Gastrocnemius medialis (tissue), 4 donors: ENCODE results near the gene GLIPR1. TPM values are rescaled to one million over a fixed set of nuclear protein-coding genes. Genes with fewer than 3 reads are reported as not detected.

Experiments used
- ATAC-seq, 2 donors: fragments of 150-250 bp; one replicate each; pipeline ENCODE4 v1.9.1; 2016
- DNase-seq, 2 donors: peaks; one replicate each; pipeline ENCODE4 v3.0.0-alpha.2; 2019
- H3K27ac ChIP-seq, 4 donors: fragments of 200-600 bp; sonication (generic); 1 replicate in 1 of 4; 2 replicates in 3 of 4; pipeline ENCODE4 v1.5.1; 2016 to 2018; ENCODE audit warnings: mild to moderate bottlenecking in 2 of 4, moderate library complexity in 1 of 4
- H3K27me3 ChIP-seq, 3 donors: fragments of 200-600 bp; sonication (generic) in 2 of 3; 1 replicate in 1 of 3; 2 replicates in 2 of 3; pipeline versions ENCODE4 v1.5.1 to v1.6.0; 2016 to 2019; ENCODE audit warnings: mild to moderate bottlenecking in 1 of 3, moderate library complexity in 1 of 3
- H3K36me3 ChIP-seq, 2 donors: fragments of 200-600 bp; sonication (generic) in 1 of 2; one replicate each; pipeline ENCODE4 v1.5.1; 2017 to 2018
- H3K4me1 ChIP-seq, 2 donors: fragments of 200-600 bp; sonication (generic) in 1 of 2; one replicate each; pipeline ENCODE4 v1.5.1; 2016 to 2017; ENCODE audit warnings: mild to moderate bottlenecking in 2 of 2
- H3K4me3 ChIP-seq, 4 donors: fragments of 200-600 bp; sonication (generic) in 3 of 4; 1 replicate in 1 of 4; 2 replicates in 3 of 4; pipeline ENCODE4 v1.5.1; 2016 to 2019; ENCODE audit warnings: mild to moderate bottlenecking in 2 of 4
- H3K9me3 ChIP-seq, 3 donors: fragments of 200-600 bp; sonication (generic) in 2 of 3; 1 replicate in 1 of 3; 2 replicates in 2 of 3; pipeline ENCODE4 v1.5.1; 2016 to 2019
- POLR2A ChIP-seq, 2 donors: fragments of 450-650 bp; IDR thresholded peaks; one replicate each; pipeline ENCODE4 v1.6.1; 2017; ENCODE audit warnings: antibody characterized with exemption in 2 of 2, mild to moderate bottlenecking in 2 of 2, moderate library complexity in 2 of 2
- in situ Hi-C, 4 donors: fragments of 200-750 bp; cut with MboI; loops; one replicate each; pipeline versions ENCODE4 v1.15.0 to v1.8.0; 2017; ENCODE audit warnings: low sequenced_read_pairs in 4 of 4
- intact Hi-C: fragments of 100-400 bp; cut with DNase I; formaldehyde crosslinking; loops from one replicate; pipeline ENCODE4 v1.15.1; 2023; ENCODE audit warnings: low total_unique reads
- total RNA-seq, 4 donors: library from RNA; depleted of rRNA; stranded (reverse); fragments of >200 nt; gene quantifications; one replicate each; pipeline versions ENCODE4 v1.1.0 to v1.2.3, GENCODE V29; 2016
- TF ChIP-seq, protein P1 (sequence below), 5 experiments: fragments of 450-650 bp in 3 of 5; fragments of 200-600 bp in 2 of 5; sonication (generic) in 2 of 5; IDR thresholded peaks in 4 of 5; conservative IDR thresholded peaks in 1 of 5; 1 replicate in 4 of 5; 2 replicates in 1 of 5; pipeline ENCODE4 v1.5.1; 2016 to 2019; ENCODE audit warnings: antibody characterized with exemption in 5 of 5, mild to moderate bottlenecking in 3 of 5, moderate library complexity in 3 of 5

The GLIPR1 gene
- total RNA-seq, 4 donors from 2014 or later: 1.1 to 5.6 (median 2.8) TPM

- peak overlapping the region; percentile 41 to 50 (median 47) for H3K4me3 ChIP-seq
- ATAC-seq (peak in 1 of 2 donors; percentile 22), DNase-seq (no peak)
- no peaks in the 10 kb centered on the region for H3K36me3 ChIP-seq
- H3K9me3 ChIP-seq: no peaks in the 10 kb centered on the region
- no peaks in the 10 kb centered on the region for H3K27me3 ChIP-seq
- H3K4me1 ChIP-seq: peaks cover 6 to 13% of the 10 kb centered on the region in 2 donors
- TF ChIP-seq, protein P1, sequence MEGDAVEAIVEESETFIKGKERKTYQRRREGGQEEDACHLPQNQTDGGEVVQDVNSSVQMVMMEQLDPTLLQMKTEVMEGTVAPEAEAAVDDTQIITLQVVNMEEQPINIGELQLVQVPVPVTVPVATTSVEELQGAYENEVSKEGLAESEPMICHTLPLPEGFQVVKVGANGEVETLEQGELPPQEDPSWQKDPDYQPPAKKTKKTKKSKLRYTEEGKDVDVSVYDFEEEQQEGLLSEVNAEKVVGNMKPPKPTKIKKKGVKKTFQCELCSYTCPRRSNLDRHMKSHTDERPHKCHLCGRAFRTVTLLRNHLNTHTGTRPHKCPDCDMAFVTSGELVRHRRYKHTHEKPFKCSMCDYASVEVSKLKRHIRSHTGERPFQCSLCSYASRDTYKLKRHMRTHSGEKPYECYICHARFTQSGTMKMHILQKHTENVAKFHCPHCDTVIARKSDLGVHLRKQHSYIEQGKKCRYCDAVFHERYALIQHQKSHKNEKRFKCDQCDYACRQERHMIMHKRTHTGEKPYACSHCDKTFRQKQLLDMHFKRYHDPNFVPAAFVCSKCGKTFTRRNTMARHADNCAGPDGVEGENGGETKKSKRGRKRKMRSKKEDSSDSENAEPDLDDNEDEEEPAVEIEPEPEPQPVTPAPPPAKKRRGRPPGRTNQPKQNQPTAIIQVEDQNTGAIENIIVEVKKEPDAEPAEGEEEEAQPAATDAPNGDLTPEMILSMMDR (IDR thresholded peaks at IDR 0.05 in 4 of 5, conservative IDR thresholded peaks at IDR 0.05 in 1 of 5): no peak
- TF ChIP-seq POLR2A (IDR thresholded peaks at IDR 0.05): no peak
- in situ Hi-C loops (no loop called here), intact Hi-C loops (no loop called here)
- H3K27ac ChIP-seq: peak overlapping the region; percentile 47 to 59 (median 55)
These were observed 543 bp upstream of the GLIPR1 start for GRCh38 chr12:75479963-75480461.

- no peak for ATAC-seq
- TF ChIP-seq, protein P1 (IDR thresholded peaks at IDR 0.05 in 4 of 5, conservative IDR thresholded peaks at IDR 0.05 in 1 of 5): no peak
- TF ChIP-seq POLR2A (IDR thresholded peaks at IDR 0.05): no peak
- DNase-seq: no peak
- Histone ChIP-seq H3K27me3 (no peaks in the 10 kb centered on the region), H3K4me3 (peak overlapping the region; percentile 41 to 50 (median 47)), H3K4me1 (peaks cover 6 to 13% of the 10 kb centered on the region in 2 donors), H3K9me3 (no peaks in the 10 kb centered on the region), H3K36me3 (no peaks in the 10 kb centered on the region), H3K27ac (peak overlapping the region; percentile 47 to 59 (median 55))
- in situ Hi-C loops: no loop called here
- intact Hi-C loops: no loop called here
These were observed 604 bp downstream of the GLIPR1 start for GRCh38 chr12:75481013-75481705.

DNA sequence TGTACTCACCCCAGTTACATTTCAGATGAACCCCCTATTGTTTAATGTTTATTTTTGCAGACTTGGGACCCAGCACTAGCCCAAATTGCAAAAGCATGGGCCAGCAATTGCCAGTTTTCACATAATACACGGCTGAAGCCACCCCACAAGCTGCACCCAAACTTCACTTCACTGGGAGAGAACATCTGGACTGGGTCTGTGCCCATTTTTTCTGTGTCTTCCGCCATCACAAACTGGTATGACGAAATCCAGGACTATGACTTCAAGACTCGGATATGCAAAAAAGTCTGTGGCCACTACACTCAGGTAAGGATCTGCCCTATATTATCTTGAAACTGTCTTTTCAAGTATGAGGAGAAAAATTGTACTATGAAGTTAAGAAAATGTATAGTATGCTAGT, 1.2 kb downstream of the GLIPR1 start:
- Histone ChIP-seq H3K36me3 (no peaks in the 10 kb centered on the region), H3K9me3 (no peaks in the 10 kb centered on the region), H3K4me3 (peak overlapping the region in 2 of 4 donors; percentile 41 to 44), H3K27me3 (no peaks in the 10 kb centered on the region), H3K27ac (peak overlapping the region in 2 of 4 donors; percentile 47 to 59), H3K4me1 (peaks cover 6 to 13% of the 10 kb centered on the region in 2 donors)
- ATAC-seq: no peak
- DNase-seq: no peak
- in situ Hi-C loops: no loop called here
- TF ChIP-seq, protein P1 (IDR thresholded peaks at IDR 0.05 in 4 of 5, conservative IDR thresholded peaks at IDR 0.05 in 1 of 5): no peak
- TF ChIP-seq POLR2A (IDR thresholded peaks at IDR 0.05): no peak
- intact Hi-C loops: no loop called here

DNA sequence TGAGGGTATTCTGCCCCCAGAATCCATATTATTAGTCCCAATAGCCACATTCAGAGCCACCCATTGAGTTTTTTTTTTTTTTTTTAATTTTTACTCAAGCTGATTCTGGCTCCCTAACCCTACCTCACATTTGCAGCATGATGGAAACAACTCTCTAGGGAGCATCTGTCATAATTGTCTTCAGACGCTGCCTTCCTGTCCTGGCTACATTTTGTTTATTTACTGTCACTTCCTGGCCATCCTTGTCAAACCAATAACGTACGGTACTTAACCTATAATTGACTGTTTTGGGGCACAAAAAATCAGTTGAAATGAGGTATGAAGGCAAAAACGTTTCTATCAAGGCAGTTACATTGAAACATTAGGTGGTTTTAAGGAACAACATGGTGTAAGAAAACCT, 2.1 kb downstream of the GLIPR1 start:
- H3K27me3 ChIP-seq: no peaks in the 10 kb centered on the region
- intact Hi-C loops: no loop called here
- H3K4me1 ChIP-seq: peaks cover 6 to 13% of the 10 kb centered on the region in 2 donors
- H3K4me3 ChIP-seq: no peak overlapping the region
- ATAC-seq (no peak), DNase-seq (no peak)
- H3K36me3 ChIP-seq: no peaks in the 10 kb centered on the region
- no peak for TF ChIP-seq POLR2A (IDR thresholded peaks at IDR 0.05)
- TF ChIP-seq, protein P1 (IDR thresholded peaks at IDR 0.05 in 4 of 5, conservative IDR thresholded peaks at IDR 0.05 in 1 of 5): no peak
- no peak overlapping the region for H3K27ac ChIP-seq
- in situ Hi-C loops: no loop called here
- H3K9me3 ChIP-seq: no peaks in the 10 kb centered on the region
